SK-N-MC (cell line): ENCODE results near the gene GRIK3.

Experiments used
- EZH2 ChIP-seq: fragments of 200-600 bp; sonication (generic); IDR thresholded peaks from one replicate; pipeline ENCODE4 v1.6.1; 2017; ENCODE audit warnings: antibody characterized with exemption
- POLR2AphosphoS5 ChIP-seq: IDR thresholded peaks from 2 replicates; pipeline ENCODE4 v1.6.1; 2012; ENCODE audit warnings: mild to moderate bottlenecking, low read depth, low read length, borderline replicate concordance

DNA sequence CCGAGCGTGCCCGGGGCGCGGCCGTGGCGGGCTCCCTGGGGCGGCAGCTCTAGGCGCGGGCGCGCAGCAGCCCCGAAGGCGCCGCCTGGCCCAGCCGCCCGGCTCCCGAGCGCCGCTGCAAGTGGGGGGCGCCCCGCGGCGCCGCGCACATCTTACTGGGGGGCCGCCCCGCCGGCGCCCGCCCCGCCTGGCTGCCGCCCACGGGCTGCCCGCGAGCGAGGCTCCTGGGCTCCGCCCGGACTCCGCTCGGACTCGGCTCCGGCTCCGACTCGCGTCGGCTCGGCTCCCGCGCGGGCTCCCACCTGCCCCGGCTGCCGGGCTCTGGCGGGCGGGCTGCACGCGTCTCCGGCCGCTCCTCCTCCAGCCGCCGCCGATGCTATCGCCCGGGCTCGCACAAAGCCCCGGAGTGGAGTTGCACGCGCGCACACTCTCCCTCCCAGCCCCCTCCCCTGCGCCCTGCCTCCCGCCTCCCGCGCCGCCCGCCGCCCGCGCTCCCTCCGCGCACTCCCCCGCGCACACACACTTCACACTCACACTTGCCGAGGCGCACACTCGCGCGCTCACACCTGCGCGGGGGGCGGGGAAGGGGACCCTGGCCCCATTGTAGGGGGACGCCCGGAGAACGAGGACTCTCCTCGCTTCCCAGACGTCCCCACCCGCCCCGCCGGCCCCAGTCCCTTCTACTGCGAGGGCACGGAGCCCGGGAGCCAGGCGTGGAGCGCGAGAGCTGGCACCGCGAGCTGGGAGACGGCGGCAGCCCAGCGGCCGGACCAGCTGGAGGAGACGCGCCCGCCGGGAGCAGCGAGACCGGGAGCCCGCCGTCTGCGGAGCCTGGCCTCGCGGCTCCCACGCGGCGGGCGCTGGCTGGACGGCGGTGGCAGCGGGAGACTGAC is at the start of gene GRIK3:
- TF ChIP-seq EZH2 (no peak), POLR2AphosphoS5 (no peak; the same call in 1 of the 2 replicates)
